Endothelial cell of umbilical vein (primary cell): ENCODE data around the gene AP2A2. TPM values are rescaled to one million over a fixed set of nuclear protein-coding genes. Genes with fewer than 3 reads are reported as not detected.

Source experiments
- BruUV-seq: library from RNA; stranded (reverse); fragments of 400-500 nt; replicated peaks from 2 replicates; lab custom pipeline; 2021; lab: Mats Ljungman, UMichigan
- CTCF ChIA-PET: fragments of 300-600, 350-600 bp; sonication (Branson Sonifier 250); formaldehyde crosslinking; loops from one replicate; lab custom pipeline; 2021; ENCODE audit warnings: antibody characterized with exemption, inconsistent platforms; lab: Charles Lee
- POLR2A ChIA-PET: fragments of 300-600, 350-600 bp; sonication (Branson Sonifier 250); formaldehyde crosslinking; loops from one replicate; lab custom pipeline; 2021; ENCODE audit warnings: antibody characterized with exemption, inconsistent platforms; lab: Charles Lee
- DNase-seq: peaks from one replicate; pipeline ENCODE4 v3.0.0-alpha.2; 2011; ENCODE audit warnings: low read depth, low spot score
- FAIRE-seq: peaks from 2 replicates; lab custom pipeline; 2011; peaks lifted over from hg19 to GRCh38; lab: Jason Lieb, UNC
- H2AFZ ChIP-seq: 2 replicates; pipeline ENCODE4 v1.6.0; 2012; ENCODE audit warnings: low read depth, low read length, control low read depth, inconsistent platforms
- H3K27ac ChIP-seq: 2 replicates; pipeline ENCODE4 v1.5.1; 2011; ENCODE audit warnings: low read depth, mild to moderate bottlenecking, control low read depth, low read length, moderate library complexity; ENCODE audit not compliant: insufficient read depth
- H3K27me3 ChIP-seq, 2 experiments: 2 replicates each; pipeline versions ENCODE4 v1.6.0 to v1.6.1; 2011; ENCODE audit warnings: low read length in 2 of 2, mixed read lengths in 1 of 2; ENCODE audit not compliant: control insufficient read depth in 2 of 2, insufficient read depth in 2 of 2
- H3K36me3 ChIP-seq, 2 experiments: 2 replicates in 1 of 2; 3 replicates in 1 of 2; pipeline ENCODE4 v1.5.1; 2011; ENCODE audit warnings: low read length in 2 of 2, mild to moderate bottlenecking in 1 of 2, moderate library complexity in 1 of 2; ENCODE audit not compliant: control insufficient read depth in 2 of 2, insufficient read depth in 2 of 2; ENCODE audit errors: extremely low read depth in 1 of 2
- H3K4me1 ChIP-seq: 3 replicates; pipeline ENCODE4 v1.5.1; 2011; ENCODE audit warnings: mild to moderate bottlenecking, low read length; ENCODE audit not compliant: control insufficient read depth, insufficient read depth; ENCODE audit errors: extremely low read depth
- H3K4me2 ChIP-seq: 2 replicates; pipeline ENCODE4 v1.6.1; 2011; ENCODE audit warnings: low read length, control low read depth, mixed read lengths; ENCODE audit not compliant: insufficient read depth
- H3K4me3 ChIP-seq, 3 experiments: fragments of 200-600 bp in 1 of 3; sonication (generic), shearing (Covaris generic) in 1 of 3; replicated peaks in 1 of 3; 2 replicates each; pipeline ENCODE4 v1.5.1; 2011 to 2016; ENCODE audit warnings: control low read depth in 3 of 3, low read length in 3 of 3, mild to moderate bottlenecking in 2 of 3, inconsistent platforms in 1 of 3, low read depth in 1 of 3, moderate library complexity in 1 of 3; ENCODE audit not compliant: insufficient read depth in 1 of 3
- H3K79me2 ChIP-seq: 2 replicates; pipeline ENCODE4 v1.6.0; 2012; ENCODE audit warnings: low read length, inconsistent platforms; ENCODE audit not compliant: control insufficient read depth, insufficient read depth
- H3K9ac ChIP-seq: replicated peaks from 2 replicates; pipeline ENCODE3; 2011; ENCODE audit warnings: low read length, control low read depth; ENCODE audit not compliant: insufficient read depth; ENCODE audit errors: extremely low read depth
- H3K9me1 ChIP-seq: replicated peaks from 3 replicates; pipeline ENCODE4 v1.6.0; 2011; ENCODE audit warnings: mild to moderate bottlenecking, low read length; ENCODE audit not compliant: control insufficient read depth, insufficient read depth; ENCODE audit errors: extremely low read depth
- H3K9me3 ChIP-seq: replicated peaks from 2 replicates; pipeline ENCODE4 v1.5.1; 2012; ENCODE audit warnings: low read length, inconsistent platforms; ENCODE audit not compliant: control insufficient read depth, insufficient read depth
- H4K20me1 ChIP-seq: replicated peaks from 2 replicates; pipeline ENCODE3; 2011; ENCODE audit warnings: mild to moderate bottlenecking, low read length; ENCODE audit not compliant: control insufficient read depth, insufficient read depth; ENCODE audit errors: extremely low read depth
- EZH2 ChIP-seq: IDR thresholded peaks from 2 replicates; pipeline ENCODE4 v1.6.1; 2012; ENCODE audit warnings: borderline replicate concordance, low read depth, mild to moderate bottlenecking, moderate library complexity, low read length, inconsistent platforms; ENCODE audit not compliant: severe bottlenecking
- FOS ChIP-seq: IDR thresholded peaks from 2 replicates; pipeline ENCODE4 v1.6.1; 2011; ENCODE audit warnings: mild to moderate bottlenecking, low read length, moderate library complexity, borderline replicate concordance; ENCODE audit not compliant: insufficient read depth
- GATA2 ChIP-seq: IDR thresholded peaks from 2 replicates; pipeline ENCODE4 v1.7.0; 2011; ENCODE audit warnings: low read depth, mild to moderate bottlenecking, moderate library complexity, mixed read lengths, low read length; ENCODE audit not compliant: insufficient read length, insufficient read depth
- JUN ChIP-seq: IDR thresholded peaks from 2 replicates; pipeline ENCODE4 v1.6.1; 2011; ENCODE audit warnings: borderline replicate concordance, low read depth; ENCODE audit not compliant: insufficient read length, insufficient read depth
- MYC ChIP-seq: IDR thresholded peaks from one replicate; pipeline ENCODE4 v1.6.1; 2011; ENCODE audit warnings: mild to moderate bottlenecking, low read depth, low read length
- POLR2A ChIP-seq: IDR thresholded peaks from 2 replicates; pipeline ENCODE4 v1.6.1; 2012; ENCODE audit warnings: low read depth, mild to moderate bottlenecking, control low read depth, low read length
- POLR2AphosphoS5 ChIP-seq: IDR thresholded peaks from 2 replicates; pipeline ENCODE4 v1.6.1; 2012; ENCODE audit warnings: low read depth, mild to moderate bottlenecking, control low read depth, low read length, moderate library complexity; ENCODE audit not compliant: insufficient read depth
- dilution Hi-C: fragments of 300-500 bp; cut with MboI; formaldehyde crosslinking; loops from one replicate; pipeline ENCODE4 v1.15.0; 2019; ENCODE audit warnings: low sequenced_read_pairs; ENCODE audit not compliant: extremely low pct_ligation_motif_present
- intact Hi-C: fragments of 100-400 bp; cut with micrococcal nuclease; formaldehyde crosslinking; loops from one replicate; pipeline ENCODE4 v1.10.0; 2022
- polyA plus RNA-seq, 4 experiments: library from polyadenylated mRNA; depleted of rRNA in 3 of 4; stranded (reverse) in 3 of 4; unstranded in 1 of 4; fragments of >200 nt; gene quantifications; 2 replicates each; pipeline versions ENCODE4 v1.2.1 to v1.2.3, GENCODE V29; 2011 to 2012; ENCODE audit warnings: missing spikeins in 1 of 4
- total RNA-seq: library from RNA; stranded (reverse); gene quantifications from 2 replicates; pipeline ENCODE4 v1.2.3, GENCODE V29; 2021
- TF ChIP-seq, protein P1 (sequence below), 2 donors: IDR thresholded peaks; 1 replicate in 1 of 2; 2 replicates in 1 of 2; pipeline ENCODE4 v1.5.1; 2011; ENCODE audit warnings: low read length in 2 of 2, mild to moderate bottlenecking in 2 of 2, moderate library complexity in 2 of 2, control low read depth in 1 of 2, inconsistent platforms in 1 of 2, low read depth in 1 of 2; ENCODE audit not compliant: insufficient read depth in 1 of 2; ENCODE audit errors: extremely low read depth in 1 of 2
- TF ChIP-seq, protein P2 (sequence below): IDR thresholded peaks from 2 replicates; pipeline ENCODE4 v1.6.1; 2011; ENCODE audit not compliant: insufficient read depth, insufficient read length

AP2A2 gene
- total and polyA plus RNA-seq, 2 donors (not counting 3 experiments of a cell fraction or from before 2014, with no cell fraction given) = 89.5 to 92.6 TPM

DNA sequence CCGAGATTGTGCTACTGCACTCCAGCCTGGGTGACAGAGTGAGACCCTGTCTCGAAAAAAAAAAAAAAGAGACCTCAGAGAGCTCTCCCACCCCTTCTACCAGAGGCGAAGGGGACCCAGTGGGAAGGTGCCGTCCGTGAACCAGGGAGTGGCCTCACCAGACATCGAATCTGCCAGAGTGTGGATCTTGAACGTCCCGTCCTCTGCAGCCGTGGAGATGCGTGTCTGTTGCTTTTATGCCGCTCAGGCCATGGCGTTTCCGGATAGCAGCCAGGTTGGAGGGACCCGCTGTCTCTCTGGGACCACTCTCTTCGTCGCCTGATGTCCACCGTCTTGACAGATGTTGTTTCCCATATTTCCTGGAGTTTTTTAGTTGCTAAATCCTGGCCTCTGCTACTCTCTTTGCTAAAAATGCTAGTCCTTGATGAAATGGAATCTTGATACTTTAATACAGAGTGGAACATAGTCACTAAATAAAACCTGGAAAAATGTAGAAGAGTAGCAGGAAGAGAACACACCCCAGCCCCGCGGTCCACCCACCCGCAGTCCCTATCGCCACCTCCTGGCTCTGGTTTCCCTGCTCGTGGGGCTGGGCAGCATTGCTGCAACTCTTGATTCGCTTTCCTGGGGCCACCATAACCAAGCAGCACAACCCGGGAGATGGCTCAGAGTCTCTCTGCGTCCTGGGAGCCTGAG lies 122.9 kb downstream of the AP2A2 start:
- H3K9ac ChIP-seq = no peak overlapping the region
- H3K9me1 ChIP-seq = no peaks in the 10 kb centered on the region
- no peak overlapping the region for H2AFZ ChIP-seq
- no peaks in the 10 kb centered on the region for H3K79me2 ChIP-seq
- no peak for FAIRE-seq
- TF ChIP-seq POLR2AphosphoS5 = no peak
- TF ChIP-seq POLR2A = no peak
- TF ChIP-seq, protein P1, sequence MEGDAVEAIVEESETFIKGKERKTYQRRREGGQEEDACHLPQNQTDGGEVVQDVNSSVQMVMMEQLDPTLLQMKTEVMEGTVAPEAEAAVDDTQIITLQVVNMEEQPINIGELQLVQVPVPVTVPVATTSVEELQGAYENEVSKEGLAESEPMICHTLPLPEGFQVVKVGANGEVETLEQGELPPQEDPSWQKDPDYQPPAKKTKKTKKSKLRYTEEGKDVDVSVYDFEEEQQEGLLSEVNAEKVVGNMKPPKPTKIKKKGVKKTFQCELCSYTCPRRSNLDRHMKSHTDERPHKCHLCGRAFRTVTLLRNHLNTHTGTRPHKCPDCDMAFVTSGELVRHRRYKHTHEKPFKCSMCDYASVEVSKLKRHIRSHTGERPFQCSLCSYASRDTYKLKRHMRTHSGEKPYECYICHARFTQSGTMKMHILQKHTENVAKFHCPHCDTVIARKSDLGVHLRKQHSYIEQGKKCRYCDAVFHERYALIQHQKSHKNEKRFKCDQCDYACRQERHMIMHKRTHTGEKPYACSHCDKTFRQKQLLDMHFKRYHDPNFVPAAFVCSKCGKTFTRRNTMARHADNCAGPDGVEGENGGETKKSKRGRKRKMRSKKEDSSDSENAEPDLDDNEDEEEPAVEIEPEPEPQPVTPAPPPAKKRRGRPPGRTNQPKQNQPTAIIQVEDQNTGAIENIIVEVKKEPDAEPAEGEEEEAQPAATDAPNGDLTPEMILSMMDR (IDR thresholded peaks at IDR 0.05; ENCODE audit: extremely low read depth in 1 of 2, insufficient read depth in 1 of 2, low read depth in 1 of 2, low read length in 2 of 2) = no peak
- no peak for TF ChIP-seq FOS
- TF ChIP-seq JUN = no peak
- TF ChIP-seq MYC = no peak
- TF ChIP-seq GATA2 = no peak
- TF ChIP-seq, protein P2, sequence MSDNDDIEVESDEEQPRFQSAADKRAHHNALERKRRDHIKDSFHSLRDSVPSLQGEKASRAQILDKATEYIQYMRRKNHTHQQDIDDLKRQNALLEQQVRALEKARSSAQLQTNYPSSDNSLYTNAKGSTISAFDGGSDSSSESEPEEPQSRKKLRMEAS = no peak
- no peak for TF ChIP-seq EZH2
- H3K27ac ChIP-seq = no peak overlapping the region
- no peaks in the 10 kb centered on the region for H3K9me3 ChIP-seq
- H4K20me1 ChIP-seq = no peaks in the 10 kb centered on the region
- H3K4me2 ChIP-seq = no peak overlapping the region
- H3K36me3 ChIP-seq = no peaks in the 10 kb centered on the region
- no peaks in the 10 kb centered on the region for H3K4me1 ChIP-seq
- H3K27me3 ChIP-seq = peaks cover 4 to 5% of the 10 kb centered on the region in 2 experiments
- ChIA-PET POLR2A (no interaction called here), CTCF (interaction anchor here (1.2 to 2.0 kb wide), 2 partner anchors 53 to 200 kb away, joined by 3 to 8 read pairs; no protein-coding TSS in a partner anchor)
- no peak for DNase-seq
- intact Hi-C loops = no loop called here
- no peak overlapping the region for H3K4me3 ChIP-seq
- BruUV-seq = no TSS peak
- dilution Hi-C loops = no loop called here
